CD4-positive, alpha-beta T cell treated with Interferon gamma for 1 hour (primary cell): Measurements from ENCODE around the gene MXRA7.
"Not testable (repeated sequence)": the region's sequence is repeated elsewhere in the genome, so short reads cannot be mapped to it uniquely, and the experiment has no call there.

ENCODE experiments used
- DNase-seq: peaks from one replicate; pipeline ENCODE4 v3.0.0-alpha.2; 2020

The MXRA7 gene

GRCh38 chr17:76714822-76715495 lies 4.2 kb upstream of the MXRA7 start:
- peak; percentile 60 for DNase-seq

- no peak for DNase-seq
Measured at GRCh38 chr17:76714336-76714735, 3.6 kb upstream of the MXRA7 start.

GRCh38 chr17:76713765-76714164 lies 3.0 kb upstream of the MXRA7 start:
- no peak for DNase-seq

- not testable (repeated sequence) for DNase-seq
Measured at GRCh38 chr17:76712321-76712720, 1.6 kb upstream of the MXRA7 start.

- DNase-seq = not testable (repeated sequence)
Measured at GRCh38 chr17:76709951-76710862, 558 bp downstream of the MXRA7 start.

- no peak for DNase-seq
Measured at GRCh38 chr17:76709077-76709950, 1.5 kb downstream of the MXRA7 start.

- DNase-seq = no peak
Measured at GRCh38 chr17:76707985-76708807, 2.6 kb downstream of the MXRA7 start.

- DNase-seq = no peak
Measured at GRCh38 chr17:76706817-76707216, 3.9 kb downstream of the MXRA7 start.

- DNase-seq = no peak
Measured at GRCh38 chr17:76704805-76705204, 6.0 kb downstream of the MXRA7 start.

GRCh38 chr17:76702941-76703637 lies 7.7 kb downstream of the MXRA7 start:
- no peak for DNase-seq

- DNase-seq = no peak
Measured at GRCh38 chr17:76702076-76702475, 8.7 kb downstream of the MXRA7 start.

- no peak for DNase-seq
Measured at GRCh38 chr17:76701471-76701967, 9.2 kb downstream of the MXRA7 start.

GRCh38 chr17:76700617-76701470 lies 9.9 kb downstream of the MXRA7 start:
- peak; percentile 11 for DNase-seq

GRCh38 chr17:76700270-76700616 lies 10.5 kb downstream of the MXRA7 start:
- no peak for DNase-seq

GRCh38 chr17:76698466-76698977 lies 12.2 kb downstream of the MXRA7 start:
- not testable (repeated sequence) for DNase-seq

GRCh38 chr17:76697702-76698465 lies 12.9 kb downstream of the MXRA7 start:
- no peak for DNase-seq

GRCh38 chr17:76696763-76697701 lies 13.7 kb downstream of the MXRA7 start:
- DNase-seq = no peak
